ENCODE data around the gene LY6G6D.

LY6G6D gene

GRCh38 chr6:31744422-31744821, 29.3 kb downstream of the LY6G6D start:
- TF ChIP-seq CTCF (IDR thresholded peaks at IDR 0.05; ENCODE audit: borderline replicate concordance, insufficient read depth, low read depth, low read length) = no peak
- no peak overlapping the region for H3K4me3 ChIP-seq (ENCODE audit: low read depth, low read length)

GRCh38 chr6:31749301-31750036, 34.3 kb downstream of the LY6G6D start:
- H3K4me3 ChIP-seq (ENCODE audit: low read depth, low read length) = no peak overlapping the region
- no peak for TF ChIP-seq CTCF (IDR thresholded peaks at IDR 0.05; ENCODE audit: borderline replicate concordance, insufficient read depth, low read depth, low read length)

GRCh38 chr6:31750411-31751022, 35.4 kb downstream of the LY6G6D start:
- no peak for TF ChIP-seq CTCF (IDR thresholded peaks at IDR 0.05; ENCODE audit: borderline replicate concordance, insufficient read depth, low read depth, low read length)
- no peak overlapping the region for H3K4me3 ChIP-seq (ENCODE audit: low read depth, low read length)

GRCh38 chr6:31752739-31753319, 37.7 kb downstream of the LY6G6D start:
- H3K4me3 ChIP-seq (ENCODE audit: low read depth, low read length) = no peak overlapping the region
- TF ChIP-seq CTCF (IDR thresholded peaks at IDR 0.05; ENCODE audit: borderline replicate concordance, insufficient read depth, low read depth, low read length) = no peak

- TF ChIP-seq CTCF (IDR thresholded peaks at IDR 0.05; ENCODE audit: borderline replicate concordance, insufficient read depth, low read depth, low read length) = no peak
- H3K4me3 ChIP-seq (ENCODE audit: low read depth, low read length) = no peak overlapping the region
Observed at GRCh38 chr6:31758281-31758680, 43.1 kb downstream of the LY6G6D start.

- TF ChIP-seq CTCF (IDR thresholded peaks at IDR 0.05; ENCODE audit: borderline replicate concordance, insufficient read depth, low read depth, low read length) = no peak
- no peak overlapping the region for H3K4me3 ChIP-seq (ENCODE audit: low read depth, low read length)
Observed at GRCh38 chr6:31760790-31761189, 45.6 kb downstream of the LY6G6D start.

- no peak for TF ChIP-seq CTCF (IDR thresholded peaks at IDR 0.05; ENCODE audit: borderline replicate concordance, insufficient read depth, low read depth, low read length)
Observed at GRCh38 chr6:31761343-31761742, 46.2 kb downstream of the LY6G6D start.

More at GRCh38 chr6:31761343-31761742, 46.2 kb downstream of the LY6G6D start:
- H3K4me3 ChIP-seq (ENCODE audit: low read depth, low read length) = no peak overlapping the region

Measured in GM12875 (cell line).